Measurements from ENCODE around the gene LRWD1.
"Not testable (repeated sequence)": the region's sequence is repeated elsewhere in the genome, so short reads cannot be mapped to it uniquely, and the experiment has no call there.

DNA sequence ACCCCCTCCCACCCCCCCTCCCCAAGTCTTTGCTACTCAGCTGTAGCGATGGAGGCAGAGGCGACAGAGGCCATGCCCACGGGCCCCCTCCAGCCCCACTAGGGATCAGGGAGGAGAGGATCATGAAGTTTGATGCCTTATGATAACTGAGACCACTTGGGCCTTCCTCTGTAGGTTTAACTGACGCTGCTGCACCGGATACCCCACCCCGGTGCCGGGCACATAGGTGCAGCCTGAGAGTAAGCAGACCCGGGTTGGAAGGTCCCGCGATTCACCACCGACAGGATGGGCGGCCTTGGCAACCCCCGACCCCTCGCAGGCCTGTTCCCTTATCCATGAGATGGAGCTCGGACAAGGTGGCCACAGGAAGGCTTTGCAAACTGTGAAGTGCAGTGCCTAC lies 29.2 kb downstream of the LRWD1 start:
- TF ChIP-seq, protein P1, sequence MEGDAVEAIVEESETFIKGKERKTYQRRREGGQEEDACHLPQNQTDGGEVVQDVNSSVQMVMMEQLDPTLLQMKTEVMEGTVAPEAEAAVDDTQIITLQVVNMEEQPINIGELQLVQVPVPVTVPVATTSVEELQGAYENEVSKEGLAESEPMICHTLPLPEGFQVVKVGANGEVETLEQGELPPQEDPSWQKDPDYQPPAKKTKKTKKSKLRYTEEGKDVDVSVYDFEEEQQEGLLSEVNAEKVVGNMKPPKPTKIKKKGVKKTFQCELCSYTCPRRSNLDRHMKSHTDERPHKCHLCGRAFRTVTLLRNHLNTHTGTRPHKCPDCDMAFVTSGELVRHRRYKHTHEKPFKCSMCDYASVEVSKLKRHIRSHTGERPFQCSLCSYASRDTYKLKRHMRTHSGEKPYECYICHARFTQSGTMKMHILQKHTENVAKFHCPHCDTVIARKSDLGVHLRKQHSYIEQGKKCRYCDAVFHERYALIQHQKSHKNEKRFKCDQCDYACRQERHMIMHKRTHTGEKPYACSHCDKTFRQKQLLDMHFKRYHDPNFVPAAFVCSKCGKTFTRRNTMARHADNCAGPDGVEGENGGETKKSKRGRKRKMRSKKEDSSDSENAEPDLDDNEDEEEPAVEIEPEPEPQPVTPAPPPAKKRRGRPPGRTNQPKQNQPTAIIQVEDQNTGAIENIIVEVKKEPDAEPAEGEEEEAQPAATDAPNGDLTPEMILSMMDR (IDR thresholded peaks at IDR 0.05) = not testable (repeated sequence)
- not testable (repeated sequence) for TF ChIP-seq POLR2AphosphoS5 (IDR thresholded peaks at IDR 0.05)

All from stomach (tissue), 4 donors.